Stimulated activated CD4-positive, alpha-beta T cell treated with anti-CD3 and anti-CD28 coated beads, Interleukin-12 subunit alpha, Interleukin-12 subunit beta, amount 100 ng/mL, for 48 hours (primary cell): Measurements from ENCODE around the gene ZFP2.

Experiments
- DNase-seq, 3 donors: peaks; one replicate each; pipeline ENCODE4 v3.0.0-alpha.2; 2020; ENCODE audit warnings: low read depth in 2 of 3, low spot score in 1 of 3

ZFP2 gene

DNA sequence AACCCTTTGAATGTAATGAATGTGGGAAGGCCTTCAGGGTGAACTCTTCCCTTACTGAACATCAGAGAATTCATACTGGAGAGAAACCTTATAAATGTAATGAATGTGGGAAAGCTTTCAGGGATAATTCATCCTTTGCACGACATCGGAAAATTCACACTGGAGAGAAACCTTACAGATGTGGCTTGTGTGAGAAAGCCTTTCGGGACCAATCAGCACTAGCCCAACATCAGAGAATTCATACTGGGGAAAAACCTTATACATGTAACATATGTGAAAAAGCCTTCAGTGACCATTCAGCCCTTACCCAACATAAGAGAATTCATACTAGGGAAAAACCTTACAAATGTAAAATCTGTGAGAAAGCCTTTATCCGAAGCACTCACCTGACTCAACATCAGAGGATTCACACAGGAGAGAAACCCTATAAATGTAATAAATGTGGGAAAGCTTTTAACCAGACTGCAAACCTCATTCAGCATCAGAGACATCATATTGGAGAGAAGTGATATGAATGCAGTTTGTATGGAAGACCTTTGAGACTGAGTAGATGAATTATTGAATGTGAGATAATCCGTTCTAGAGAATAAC lies 69.8 kb downstream of the ZFP2 start:
- no peak for DNase-seq

DNA sequence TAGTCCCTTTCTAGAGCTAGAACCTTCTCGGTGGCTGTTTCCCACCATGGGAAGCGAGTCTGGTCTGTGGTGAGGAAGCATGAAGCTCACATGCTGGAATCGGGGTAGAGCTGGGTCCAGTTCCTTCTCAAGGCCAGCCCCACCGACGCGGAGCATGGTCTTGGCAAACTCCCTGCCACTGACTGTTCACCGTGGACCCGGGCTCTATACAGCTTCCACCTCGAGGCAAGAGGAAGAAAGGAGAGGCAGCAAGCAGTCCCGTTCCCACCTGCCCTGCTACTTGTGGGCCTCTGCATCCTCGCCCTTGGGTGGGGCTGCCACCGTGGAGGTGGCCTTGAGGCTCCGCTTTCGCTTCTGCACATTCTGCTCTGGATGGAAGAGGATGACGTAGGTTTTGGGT lies 85.7 kb downstream of the ZFP2 start:
- DNase-seq: no peak
